Measurements from ENCODE around the gene RAB4A.
"Not testable (repeated sequence)": the region's sequence is repeated elsewhere in the genome, so short reads cannot be mapped to it uniquely, and the experiment has no call there.

Gene RAB4A

GRCh38 chr1:229300099-229300757 lies 29.3 kb downstream of the RAB4A start:
- DNase-seq: no peak

GRCh38 chr1:229302740-229303139 lies 31.8 kb downstream of the RAB4A start:
- no peak for DNase-seq

- DNase-seq: no peak
These were observed 32.9 kb downstream of the RAB4A start for GRCh38 chr1:229303855-229304254.

GRCh38 chr1:229305392-229305791 lies 34.5 kb downstream of the RAB4A start:
- no peak for DNase-seq

GRCh38 chr1:229309074-229309473 lies 38.2 kb downstream of the RAB4A start:
- DNase-seq: no peak

- DNase-seq: no peak
These were observed 38.8 kb downstream of the RAB4A start for GRCh38 chr1:229309684-229310083.

GRCh38 chr1:229310833-229311232 lies 39.9 kb downstream of the RAB4A start:
- no peak for DNase-seq

- no peak for DNase-seq
These were observed 45.3 kb downstream of the RAB4A start for GRCh38 chr1:229316166-229316565.

- no peak for DNase-seq
These were observed 47.1 kb downstream of the RAB4A start for GRCh38 chr1:229318056-229318455.

- no peak for DNase-seq
These were observed 48.6 kb downstream of the RAB4A start for GRCh38 chr1:229319487-229319886.

GRCh38 chr1:229323201-229323600 lies 52.3 kb downstream of the RAB4A start:
- DNase-seq: no peak

GRCh38 chr1:229323885-229324553 lies 53.1 kb downstream of the RAB4A start:
- no peak for DNase-seq

- DNase-seq: no peak
These were observed 54.5 kb downstream of the RAB4A start for GRCh38 chr1:229325401-229325800.

- DNase-seq: no peak
These were observed 55.1 kb downstream of the RAB4A start for GRCh38 chr1:229325853-229326487.

- DNase-seq: no peak
These were observed 55.7 kb downstream of the RAB4A start for GRCh38 chr1:229326601-229327000.

- DNase-seq: not testable (repeated sequence)
These were observed 56.9 kb downstream of the RAB4A start for GRCh38 chr1:229327765-229328164.

GRCh38 chr1:229328598-229329362 lies 57.9 kb downstream of the RAB4A start:
- DNase-seq: no peak

GRCh38 chr1:229334269-229334668 lies 63.4 kb downstream of the RAB4A start:
- DNase-seq: no peak

- no peak for DNase-seq
These were observed 63.8 kb downstream of the RAB4A start for GRCh38 chr1:229334716-229335115.

- no peak for DNase-seq
These were observed 65.4 kb downstream of the RAB4A start for GRCh38 chr1:229336345-229336744.

GRCh38 chr1:229339086-229339485 lies 68.2 kb downstream of the RAB4A start:
- no peak for DNase-seq

GRCh38 chr1:229339520-229339919 lies 68.6 kb downstream of the RAB4A start:
- DNase-seq: no peak

GRCh38 chr1:229340496-229340895 lies 69.6 kb downstream of the RAB4A start:
- DNase-seq: no peak

All from activated CD4-positive, CD25-positive, alpha-beta regulatory T cell treated with anti-CD3 and anti-CD28 coated beads, Interleukin-2, amount 50 U/mL, for 72 hours (primary cell).